IPS DF 6.9 (cell line): Measurements from ENCODE around the gene BCAR3.
"Not testable (repeated sequence)": the region's sequence is repeated elsewhere in the genome, so short reads cannot be mapped to it uniquely, and the experiment has no call there.

Experiments
- DNase-seq: peaks from one replicate; pipeline ENCODE4 v3.0.0-alpha.2; 2013; ENCODE audit warnings: low read depth, low spot score
- H3K27ac ChIP-seq: one replicate; pipeline ENCODE4 v1.5.1; 2013; ENCODE audit warnings: low read length, control low read depth
- H3K27me3 ChIP-seq: 2 replicates; pipeline ENCODE4 v1.6.1; 2013; ENCODE audit warnings: mild to moderate bottlenecking, low read length; ENCODE audit not compliant: control insufficient read depth, insufficient read depth
- H3K36me3 ChIP-seq: 2 replicates; pipeline ENCODE4 v1.6.1; 2013; ENCODE audit warnings: low read length; ENCODE audit not compliant: control insufficient read depth, insufficient read depth
- H3K4me1 ChIP-seq: 2 replicates; pipeline ENCODE4 v1.6.1; 2013; ENCODE audit warnings: low read length; ENCODE audit not compliant: control insufficient read depth, insufficient read depth
- H3K4me3 ChIP-seq: 2 replicates; pipeline ENCODE4 v1.5.1; 2013; ENCODE audit warnings: mild to moderate bottlenecking, low read length
- H3K9me3 ChIP-seq: 2 replicates; pipeline ENCODE4 v1.6.1; 2013; ENCODE audit warnings: low read length, inconsistent platforms; ENCODE audit not compliant: control insufficient read depth, insufficient read depth
- WGBS: extraction: QIAGEN DNeasy Blood & Tissue Kit; methylation state at CpG from one replicate; pipeline ENCODE4 v1.1.7; 2013; ENCODE audit warnings: mixed read lengths, missing lambda C conversion rate; ENCODE audit not compliant: insufficient read length, insufficient coverage; 5-methylcytosine and 5-hydroxymethylcytosine counted together

Gene BCAR3

GRCh38 chr1:93697566-93697965, 15.9 kb upstream of the BCAR3 start:
- not testable (repeated sequence) for DNase-seq, H3K4me3 ChIP-seq, H3K9me3 ChIP-seq, H3K36me3 ChIP-seq, H3K27ac ChIP-seq, H3K4me1 ChIP-seq, H3K27me3 ChIP-seq
- no CpG with 5 or more reads among the region's 13 CpGs for WGBS

- Histone ChIP-seq H3K4me3 (no peak overlapping the region), H3K9me3 (no peaks in the 10 kb centered on the region), H3K4me1 (0 out of 2 replicates have a peak, but pooled peaks cover 1% of the 10 kb centered on the region), H3K27ac (no peak overlapping the region), H3K27me3 (no peaks in the 10 kb centered on the region), H3K36me3 (no peaks in the 10 kb centered on the region)
- DNase-seq: no peak
- no CpG with 5 or more reads among the region's 2 CpGs for WGBS
Observed at GRCh38 chr1:93695411-93696005, 13.9 kb upstream of the BCAR3 start.

GRCh38 chr1:93694819-93695218, 13.2 kb upstream of the BCAR3 start:
- no peaks in the 10 kb centered on the region for H3K27me3 ChIP-seq
- DNase-seq: no peak
- no peak overlapping the region for H3K4me3 ChIP-seq
- H3K4me1 ChIP-seq: 0 out of 2 replicates have a peak, but pooled peaks cover 1% of the 10 kb centered on the region
- WGBS: no CpG with 5 or more reads among the region's 3 CpGs
- H3K36me3 ChIP-seq: no peaks in the 10 kb centered on the region
- no peaks in the 10 kb centered on the region for H3K9me3 ChIP-seq
- H3K27ac ChIP-seq: no peak overlapping the region

- H3K9me3 ChIP-seq: no peaks in the 10 kb centered on the region
- DNase-seq: no peak
Observed at GRCh38 chr1:93694039-93694438, 12.4 kb upstream of the BCAR3 start.

GRCh38 chr1:93692983-93693591, 11.4 kb upstream of the BCAR3 start:
- no peak overlapping the region for H3K27ac ChIP-seq

More at GRCh38 chr1:93694039-93694438, 12.4 kb upstream of the BCAR3 start:
- H3K27me3 ChIP-seq: no peaks in the 10 kb centered on the region
- 0 out of 2 replicates have a peak, but pooled peaks cover 1% of the 10 kb centered on the region for H3K4me1 ChIP-seq
- no CpG with 5 or more reads among the region's 7 CpGs for WGBS
- H3K4me3 ChIP-seq: no peak overlapping the region
- H3K36me3 ChIP-seq: no peaks in the 10 kb centered on the region
- H3K27ac ChIP-seq: no peak overlapping the region

GRCh38 chr1:93692451-93692861, 10.8 kb upstream of the BCAR3 start:
- no CpG with 5 or more reads among the region's 2 CpGs for WGBS
- no peak overlapping the region for H3K27ac ChIP-seq
- H3K27me3 ChIP-seq: no peaks in the 10 kb centered on the region
- 0 out of 2 replicates have a peak, but pooled peaks cover 1% of the 10 kb centered on the region for H3K4me1 ChIP-seq
- H3K9me3 ChIP-seq: no peaks in the 10 kb centered on the region
- no peak overlapping the region for H3K4me3 ChIP-seq
- H3K36me3 ChIP-seq: no peaks in the 10 kb centered on the region
- DNase-seq: no peak

More at GRCh38 chr1:93692983-93693591, 11.4 kb upstream of the BCAR3 start:
- H3K4me1 ChIP-seq: 0 out of 2 replicates have a peak, but pooled peaks cover 1% of the 10 kb centered on the region
- H3K36me3 ChIP-seq: no peaks in the 10 kb centered on the region
- DNase-seq: no peak
- H3K9me3 ChIP-seq: no peaks in the 10 kb centered on the region
- no peak overlapping the region for H3K4me3 ChIP-seq
- no peaks in the 10 kb centered on the region for H3K27me3 ChIP-seq
- no CpG with 5 or more reads among the region's 7 CpGs for WGBS

- DNase-seq: no peak
- H3K36me3 ChIP-seq: no peaks in the 10 kb centered on the region
- no CpG with 5 or more reads among the region's 4 CpGs for WGBS
- 0 out of 2 replicates have a peak, but pooled peaks cover 1% of the 10 kb centered on the region for H3K4me1 ChIP-seq
- no peaks in the 10 kb centered on the region for H3K9me3 ChIP-seq
- no peak overlapping the region for H3K4me3 ChIP-seq
- no peak overlapping the region for H3K27ac ChIP-seq
- H3K27me3 ChIP-seq: no peaks in the 10 kb centered on the region
Observed at GRCh38 chr1:93692026-93692425, 10.4 kb upstream of the BCAR3 start.

GRCh38 chr1:93690921-93691789, 9.5 kb upstream of the BCAR3 start:
- Histone ChIP-seq H3K9me3 (no peaks in the 10 kb centered on the region), H3K27ac (no peak overlapping the region), H3K36me3 (no peaks in the 10 kb centered on the region), H3K27me3 (no peaks in the 10 kb centered on the region), H3K4me1 (0 out of 2 replicates have a peak, but pooled peaks cover 1% of the 10 kb centered on the region), H3K4me3 (no peak overlapping the region)
- no peak for DNase-seq
- no CpG with 5 or more reads among the region's 4 CpGs for WGBS

GRCh38 chr1:93690341-93690740, 8.7 kb upstream of the BCAR3 start:
- no peak for DNase-seq
- Histone ChIP-seq H3K27me3 (no peaks in the 10 kb centered on the region), H3K27ac (no peak overlapping the region), H3K9me3 (no peaks in the 10 kb centered on the region), H3K36me3 (no peaks in the 10 kb centered on the region), H3K4me3 (no peak overlapping the region), H3K4me1 (0 out of 2 replicates have a peak, but pooled peaks cover 1% of the 10 kb centered on the region)

- H3K27me3 ChIP-seq: no peaks in the 10 kb centered on the region
- H3K4me1 ChIP-seq: no peaks in the 10 kb centered on the region
- no peaks in the 10 kb centered on the region for H3K36me3 ChIP-seq
- no peak for DNase-seq
- no peak overlapping the region for H3K4me3 ChIP-seq
- no CpG with 5 or more reads among the region's 5 CpGs for WGBS
- H3K27ac ChIP-seq: no peak overlapping the region
- H3K9me3 ChIP-seq: no peaks in the 10 kb centered on the region
Observed at GRCh38 chr1:93689521-93690223, 8.0 kb upstream of the BCAR3 start.
